Breast epithelium (tissue), 4 donors: ENCODE measurements around the gene PTGER3. TPM values are rescaled to one million over a fixed set of nuclear protein-coding genes. Genes with fewer than 3 reads are reported as not detected.

ENCODE experiments used
- DNase-seq, 2 donors: peaks; one replicate each; pipeline ENCODE4 v3.0.0-alpha.2; 2019; ENCODE audit warnings: low spot score in 2 of 2
- H3K27ac ChIP-seq, 2 donors: fragments of 200-600 bp; sonication (generic) in 1 of 2; one replicate each; pipeline ENCODE4 v1.5.1; 2016 to 2019; ENCODE audit warnings: mild to moderate bottlenecking in 1 of 2
- H3K27me3 ChIP-seq, 2 donors: fragments of 200-600 bp; sonication (generic) in 1 of 2; one replicate each; pipeline versions ENCODE4 v1.5.1 to v1.6.0; 2017 to 2019; ENCODE audit warnings: control low read depth in 1 of 2, mild to moderate bottlenecking in 1 of 2
- H3K36me3 ChIP-seq: fragments of 200-600 bp; one replicate; pipeline ENCODE4 v1.5.1; 2019
- H3K4me1 ChIP-seq, 2 donors: fragments of 200-600 bp; sonication (generic); one replicate each; pipeline ENCODE4 v1.5.1; 2016 to 2019; ENCODE audit warnings: control low read depth in 1 of 2
- H3K4me3 ChIP-seq, 3 donors: fragments of 200-600 bp; sonication (generic); 1 replicate in 2 of 3; 2 replicates in 1 of 3; pipeline ENCODE4 v1.5.1; 2016 to 2019; ENCODE audit warnings: mild to moderate bottlenecking in 3 of 3, moderate library complexity in 2 of 3
- H3K9me3 ChIP-seq, 2 donors: fragments of 200-600 bp; sonication (generic) in 1 of 2; one replicate each; pipeline ENCODE4 v1.5.1; 2016 to 2019; ENCODE audit warnings: control low read depth in 1 of 2
- POLR2A ChIP-seq: fragments of 450-650 bp; IDR thresholded peaks from one replicate; pipeline ENCODE4 v1.6.1; 2016; ENCODE audit warnings: antibody characterized with exemption, mild to moderate bottlenecking, moderate library complexity
- POLR2AphosphoS5 ChIP-seq, 3 donors: sonication (generic); formaldehyde crosslinking; IDR thresholded peaks; one replicate each; pipeline ENCODE4 v1.6.1; 2017; ENCODE audit warnings: antibody characterized with exemption in 3 of 3
- intact Hi-C: fragments of 100-400 bp; cut with DNase I; formaldehyde crosslinking; loops from one replicate; pipeline ENCODE4 v1.15.1; 2023; ENCODE audit warnings: low total_unique reads
- total RNA-seq, 3 donors: library from RNA; depleted of rRNA; stranded (reverse); fragments of >200 nt; gene quantifications; one replicate each; pipeline ENCODE4 v1.1.0, GENCODE V29; 2016
- TF ChIP-seq, protein P1 (sequence below), 3 donors: fragments of 450-650 bp; IDR thresholded peaks; one replicate each; pipeline ENCODE4 v1.5.1; 2016 to 2017; ENCODE audit warnings: antibody characterized with exemption in 3 of 3, mild to moderate bottlenecking in 3 of 3, moderate library complexity in 3 of 3

The PTGER3 gene
- total RNA-seq, 3 donors from 2014 or later = 43.3 to 193 (median 52.1) TPM

DNA sequence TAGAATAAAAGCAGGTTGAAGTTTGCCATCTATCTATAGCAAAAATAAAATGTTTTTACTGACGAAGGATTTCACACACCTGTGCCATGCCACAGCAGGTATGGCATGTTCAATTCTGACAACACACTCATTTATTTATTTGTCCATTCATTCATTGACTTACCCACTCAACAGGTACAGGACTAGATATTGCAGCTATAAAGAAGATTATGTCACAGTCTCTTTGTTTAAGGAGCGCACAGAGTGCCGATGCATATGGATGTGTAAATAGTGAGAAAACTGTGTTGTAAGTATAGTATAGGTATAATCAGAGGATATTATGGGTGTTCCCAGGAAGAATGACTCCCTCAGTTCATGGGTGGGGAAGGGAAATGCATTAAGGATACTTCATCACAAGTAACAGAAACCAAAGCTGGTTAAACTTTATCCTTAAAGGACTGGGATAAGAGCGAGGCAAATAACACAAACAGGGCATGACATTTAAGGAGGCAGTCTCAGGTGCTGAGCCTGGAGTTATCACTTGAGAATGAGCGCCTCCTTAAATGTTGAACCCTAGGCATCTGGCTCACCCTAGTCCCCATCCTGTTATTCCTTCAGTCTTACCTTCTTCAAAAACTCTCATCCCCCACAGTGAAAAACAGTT lies 41.1 kb upstream of the PTGER3 start:
- DNase-seq = no peak
- intact Hi-C loops = no loop called here
- no peaks in the 10 kb centered on the region for H3K9me3 ChIP-seq
- no peaks in the 10 kb centered on the region for H3K36me3 ChIP-seq
- H3K4me1 ChIP-seq = no peaks in the 10 kb centered on the region
- TF ChIP-seq, protein P1, sequence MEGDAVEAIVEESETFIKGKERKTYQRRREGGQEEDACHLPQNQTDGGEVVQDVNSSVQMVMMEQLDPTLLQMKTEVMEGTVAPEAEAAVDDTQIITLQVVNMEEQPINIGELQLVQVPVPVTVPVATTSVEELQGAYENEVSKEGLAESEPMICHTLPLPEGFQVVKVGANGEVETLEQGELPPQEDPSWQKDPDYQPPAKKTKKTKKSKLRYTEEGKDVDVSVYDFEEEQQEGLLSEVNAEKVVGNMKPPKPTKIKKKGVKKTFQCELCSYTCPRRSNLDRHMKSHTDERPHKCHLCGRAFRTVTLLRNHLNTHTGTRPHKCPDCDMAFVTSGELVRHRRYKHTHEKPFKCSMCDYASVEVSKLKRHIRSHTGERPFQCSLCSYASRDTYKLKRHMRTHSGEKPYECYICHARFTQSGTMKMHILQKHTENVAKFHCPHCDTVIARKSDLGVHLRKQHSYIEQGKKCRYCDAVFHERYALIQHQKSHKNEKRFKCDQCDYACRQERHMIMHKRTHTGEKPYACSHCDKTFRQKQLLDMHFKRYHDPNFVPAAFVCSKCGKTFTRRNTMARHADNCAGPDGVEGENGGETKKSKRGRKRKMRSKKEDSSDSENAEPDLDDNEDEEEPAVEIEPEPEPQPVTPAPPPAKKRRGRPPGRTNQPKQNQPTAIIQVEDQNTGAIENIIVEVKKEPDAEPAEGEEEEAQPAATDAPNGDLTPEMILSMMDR (IDR thresholded peaks at IDR 0.05) = no peak
- TF ChIP-seq POLR2A = no peak
- no peak for TF ChIP-seq POLR2AphosphoS5 (IDR thresholded peaks at IDR 0.05)
- no peak overlapping the region for H3K4me3 ChIP-seq
- no peak overlapping the region for H3K27ac ChIP-seq
- H3K27me3 ChIP-seq = no peaks in the 10 kb centered on the region

DNA sequence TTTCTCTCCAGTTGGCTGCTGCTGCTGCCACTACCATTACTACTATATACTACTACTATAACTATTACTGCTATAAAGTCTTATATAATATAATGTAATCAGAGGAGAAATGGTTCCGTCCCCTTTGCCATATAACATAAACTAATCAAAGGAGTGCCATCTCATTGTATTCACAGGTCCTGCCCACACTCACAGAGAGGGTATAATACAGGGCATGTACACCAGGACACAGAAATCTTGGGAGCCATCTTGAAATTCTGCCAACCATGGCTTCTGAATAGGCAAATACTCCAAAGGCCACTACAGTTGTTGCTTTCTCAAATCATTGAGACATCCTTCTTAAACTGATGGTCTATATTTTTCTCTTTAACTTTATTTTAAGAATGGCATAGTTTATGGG lies 40.1 kb upstream of the PTGER3 start:
- H3K9me3 ChIP-seq = no peaks in the 10 kb centered on the region
- intact Hi-C loops = no loop called here
- TF ChIP-seq POLR2A (no peak), POLR2AphosphoS5 (IDR thresholded peaks at IDR 0.05) (no peak)
- TF ChIP-seq, protein P1 (IDR thresholded peaks at IDR 0.05) = no peak
- H3K27ac ChIP-seq = no peak overlapping the region
- H3K4me3 ChIP-seq = no peak overlapping the region
- H3K4me1 ChIP-seq = no peaks in the 10 kb centered on the region
- no peaks in the 10 kb centered on the region for H3K36me3 ChIP-seq
- no peak for DNase-seq
- no peaks in the 10 kb centered on the region for H3K27me3 ChIP-seq

DNA sequence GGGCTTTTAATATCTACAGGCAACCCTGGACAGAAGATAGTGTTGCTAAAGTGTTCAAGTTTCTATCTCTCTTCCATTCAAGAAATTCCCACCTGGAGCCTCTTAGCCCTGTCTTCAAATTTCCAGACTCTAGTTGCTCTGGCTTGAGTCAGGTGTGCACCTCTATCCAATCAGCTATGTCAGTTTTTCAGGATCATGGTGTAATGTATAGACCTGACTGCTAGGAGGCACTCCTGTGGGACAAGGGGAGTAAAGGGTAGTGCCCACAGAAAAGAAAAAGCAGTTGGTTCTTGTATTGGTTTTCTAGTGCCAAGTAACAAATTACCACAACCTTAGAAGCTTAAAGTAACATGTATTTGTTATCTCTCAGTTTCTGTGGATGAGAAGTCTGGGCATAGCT lies 39.4 kb upstream of the PTGER3 start:
- no peaks in the 10 kb centered on the region for H3K36me3 ChIP-seq
- H3K27ac ChIP-seq = no peak overlapping the region
- no peak overlapping the region for H3K4me3 ChIP-seq
- no peaks in the 10 kb centered on the region for H3K27me3 ChIP-seq
- no peaks in the 10 kb centered on the region for H3K4me1 ChIP-seq
- TF ChIP-seq POLR2AphosphoS5 (IDR thresholded peaks at IDR 0.05) = no peak
- no peak for TF ChIP-seq POLR2A
- TF ChIP-seq, protein P1 (IDR thresholded peaks at IDR 0.05) = no peak
- H3K9me3 ChIP-seq = no peaks in the 10 kb centered on the region
- intact Hi-C loops = no loop called here
- DNase-seq = no peak

DNA sequence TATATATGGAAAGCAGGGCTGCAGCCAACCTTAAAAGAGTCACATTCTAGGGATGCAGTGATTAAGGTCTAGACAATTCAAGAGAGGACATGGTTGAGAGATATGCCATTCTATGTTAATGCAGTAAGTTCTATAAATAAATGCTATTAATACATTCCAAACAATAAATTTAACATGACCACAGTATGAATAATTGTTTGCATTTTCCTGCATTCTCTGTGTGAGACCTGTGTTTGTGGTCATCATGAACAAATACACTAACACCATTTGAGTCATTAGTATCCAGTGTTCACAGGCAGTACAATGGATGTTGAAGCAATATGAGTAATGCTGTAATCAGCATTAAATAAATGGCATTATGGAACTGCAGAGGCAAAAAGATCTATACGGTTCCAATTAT lies 38.7 kb upstream of the PTGER3 start:
- intact Hi-C loops = no loop called here
- Histone ChIP-seq H3K4me3 (no peak overlapping the region), H3K27me3 (no peaks in the 10 kb centered on the region), H3K36me3 (no peaks in the 10 kb centered on the region), H3K27ac (no peak overlapping the region), H3K9me3 (no peaks in the 10 kb centered on the region), H3K4me1 (no peaks in the 10 kb centered on the region)
- no peak for TF ChIP-seq POLR2A
- TF ChIP-seq, protein P1 (IDR thresholded peaks at IDR 0.05) = no peak
- TF ChIP-seq POLR2AphosphoS5 (IDR thresholded peaks at IDR 0.05) = no peak
- DNase-seq = no peak

DNA sequence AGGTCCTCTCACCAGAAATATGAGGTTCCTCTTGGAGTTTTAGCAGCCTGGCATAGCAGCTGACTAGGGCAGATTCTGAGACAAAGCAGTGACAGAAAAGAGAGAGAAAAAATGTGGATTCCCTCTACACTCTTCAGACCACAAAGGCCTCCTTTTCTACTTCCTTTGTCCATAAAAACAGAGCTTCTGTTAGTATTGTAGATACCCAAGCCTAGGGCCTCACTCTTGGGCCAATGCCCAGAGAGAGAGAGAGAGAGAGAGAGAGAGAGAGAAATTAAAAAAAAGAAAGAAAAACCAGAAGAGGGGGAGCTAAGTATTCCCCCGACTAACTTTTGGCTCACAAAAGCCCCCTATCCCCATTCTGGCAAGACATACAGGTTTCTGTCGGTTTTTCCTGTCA lies 35.7 kb upstream of the PTGER3 start:
- no peak overlapping the region for H3K4me3 ChIP-seq
- H3K27me3 ChIP-seq = no peaks in the 10 kb centered on the region
- H3K36me3 ChIP-seq = no peaks in the 10 kb centered on the region
- H3K4me1 ChIP-seq = peaks cover 0 to 11% of the 10 kb centered on the region in 2 donors
- DNase-seq = no peak
- no peaks in the 10 kb centered on the region for H3K9me3 ChIP-seq
- no peak overlapping the region for H3K27ac ChIP-seq
- intact Hi-C loops = no loop called here
- TF ChIP-seq POLR2A (no peak), POLR2AphosphoS5 (IDR thresholded peaks at IDR 0.05) (no peak)
- TF ChIP-seq, protein P1 (IDR thresholded peaks at IDR 0.05) = no peak
